SK-N-SH treated with all-trans-retinoic acid at 6 μM for 48 hours (cell line): Measurements from ENCODE around the gene CRIP1.

Source experiments
- ATAC-seq: fragments of 200-7000 bp; cut with Tn5 transposase; 3 replicates; pipeline ENCODE4 v1.9.1; 2020; ENCODE audit warnings: mild to moderate bottlenecking, moderate library complexity
- ARNTL ChIP-seq: fragments of 450-650 bp; formaldehyde crosslinking; IDR thresholded peaks from 2 replicates; pipeline ENCODE4 v1.5.0; 2020; ENCODE audit warnings: low read depth, mild to moderate bottlenecking, moderate library complexity, borderline replicate concordance
- BACH2 ChIP-seq: fragments of 250-450 bp; sonication (Bioruptor Pico); IDR thresholded peaks from 2 replicates; pipeline ENCODE4 v1.9.0; 2021; ENCODE audit warnings: mild to moderate bottlenecking, borderline replicate concordance
- CREB5 ChIP-seq: fragments of 250-450 bp; sonication (Bioruptor Pico); IDR thresholded peaks from 2 replicates; pipeline ENCODE4 v1.5.1; 2020; ENCODE audit warnings: low read depth, mild to moderate bottlenecking, moderate library complexity
- CSDC2 ChIP-seq: fragments of 250-450 bp; sonication (Bioruptor Pico); IDR thresholded peaks from 2 replicates; pipeline ENCODE4 v1.5.0; 2020; ENCODE audit warnings: mild to moderate bottlenecking, moderate library complexity
- ESRRG ChIP-seq: fragments of 250-450 bp; sonication (Bioruptor Pico); IDR thresholded peaks from 2 replicates; pipeline ENCODE4 v1.6.1; 2021; ENCODE audit warnings: mild to moderate bottlenecking
- GLIS3 ChIP-seq: fragments of 250-450 bp; sonication (Bioruptor Pico); IDR thresholded peaks from 2 replicates; pipeline ENCODE4 v1.5.0; 2020; ENCODE audit warnings: mild to moderate bottlenecking, moderate library complexity
- ISL1 ChIP-seq: fragments of 250-450 bp; sonication (Bioruptor Pico); IDR thresholded peaks from 2 replicates; pipeline ENCODE4 v2.1.2; 2022; ENCODE audit warnings: mild to moderate bottlenecking, moderate library complexity
- OSR1 ChIP-seq: fragments of 250-450 bp; sonication (Bioruptor Pico); IDR thresholded peaks from 2 replicates; pipeline ENCODE4 v1.8.0; 2022; ENCODE audit warnings: moderate library complexity, mild to moderate bottlenecking, inconsistent platforms
- POU6F1 ChIP-seq: fragments of 250-450 bp; sonication (Bioruptor Pico); IDR thresholded peaks from 2 replicates; pipeline ENCODE4 v1.8.0; 2021; ENCODE audit warnings: low read depth, mild to moderate bottlenecking, moderate library complexity, borderline replicate concordance
- PPARA ChIP-seq: fragments of 250-450 bp; sonication (Bioruptor Pico); IDR thresholded peaks from 2 replicates; pipeline ENCODE4 v1.5.0; 2020; ENCODE audit warnings: mild to moderate bottlenecking, borderline replicate concordance
- SNAI2 ChIP-seq: fragments of 250-450 bp; sonication (Bioruptor Pico); IDR thresholded peaks from 2 replicates; pipeline ENCODE4 v1.5.0; 2020; ENCODE audit warnings: mild to moderate bottlenecking, moderate library complexity
- TCF4 ChIP-seq: fragments of 250-450 bp; sonication (Bioruptor Pico); IDR thresholded peaks from 2 replicates; pipeline ENCODE4 v1.8.0; 2021; ENCODE audit warnings: mild to moderate bottlenecking, moderate library complexity, borderline replicate concordance
- TSHZ2 ChIP-seq: fragments of 250-450 bp; sonication (Bioruptor Pico); IDR thresholded peaks from 2 replicates; pipeline ENCODE4 v1.5.0; 2020; ENCODE audit warnings: mild to moderate bottlenecking, moderate library complexity
- ZC3H10 ChIP-seq: fragments of 250-450 bp; sonication (Bioruptor Pico); IDR thresholded peaks from 2 replicates; pipeline ENCODE4 v1.5.1; 2021; ENCODE audit warnings: mild to moderate bottlenecking, moderate library complexity
- ZFP3 ChIP-seq: fragments of 250-450 bp; sonication (Bioruptor Pico); IDR thresholded peaks from 2 replicates; pipeline ENCODE4 v1.5.0; 2020; ENCODE audit warnings: mild to moderate bottlenecking, moderate library complexity
- ZNF565 ChIP-seq: fragments of 450-650 bp; formaldehyde crosslinking; conservative IDR thresholded peaks from 2 replicates; pipeline ENCODE4 v1.5.0; 2020; ENCODE audit warnings: low read depth, mild to moderate bottlenecking, moderate library complexity
- ZNF70 ChIP-seq: fragments of 450-650 bp; formaldehyde crosslinking; IDR thresholded peaks from 2 replicates; pipeline ENCODE4 v1.5.0; 2020; ENCODE audit warnings: mild to moderate bottlenecking, moderate library complexity
- ZNF8 ChIP-seq: fragments of 450-650 bp; formaldehyde crosslinking; IDR thresholded peaks from 2 replicates; pipeline ENCODE4 v1.5.0; 2020; ENCODE audit warnings: mild to moderate bottlenecking, moderate library complexity

The CRIP1 gene

GRCh38 chr14:105490267-105490571 is 3.5 kb downstream of the CRIP1 start:
- ATAC-seq = no peak
- TF ChIP-seq OSR1 (CRISPR knock-in tag) = no peak

- TF ChIP-seq TSHZ2 (peak; percentile 88), CSDC2 (CRISPR knock-in tag) (peak; percentile 88; the same call in 1 of the 2 replicates), GLIS3 (CRISPR knock-in tag) (0 out of 2 replicates have a peak, but pooled peaks have one; percentile 53), ZFP3 (CRISPR knock-in tag) (0 out of 2 replicates have a peak, but pooled peaks have one; percentile 25), ZNF70 (no peak), ARNTL (CRISPR knock-in tag) (no peak), POU6F1 (0 out of 2 replicates have a peak, but pooled peaks have one; percentile 26), BACH2 (CRISPR knock-in tag) (peak; percentile 70; the same call in 1 of the 2 replicates), ZNF8 (no peak), CREB5 (CRISPR knock-in tag) (no peak), PPARA (CRISPR knock-in tag) (peak; percentile 64; the same call in 1 of the 2 replicates)
- peak; percentile 85 for ATAC-seq
Observed at GRCh38 chr14:105490572-105491365, 4.1 kb downstream of the CRIP1 start, which contains the start of gene TEDC1. TSS of gene TEDC1 (plus strand) at chr14:105491246. CDS start at chr14:105491376, 130 bp downstream.

GRCh38 chr14:105491366-105491973 is 4.8 kb downstream of the CRIP1 start:
- 0 out of 2 replicates have a peak, but pooled peaks have one; percentile 6 for TF ChIP-seq ZNF565
- TF ChIP-seq CSDC2 (CRISPR knock-in tag) = no peak
- peak; percentile 13 for ATAC-seq

- TF ChIP-seq ZC3H10 (CRISPR knock-in tag) (no peak), BACH2 (CRISPR knock-in tag) (no peak), TCF4 (no peak), ZNF70 (no peak)
- no peak for ATAC-seq
Observed at GRCh38 chr14:105492031-105492970, 5.6 kb downstream of the CRIP1 start.

- no peak for ATAC-seq
- TF ChIP-seq ESRRG (CRISPR knock-in tag) (no peak), BACH2 (CRISPR knock-in tag) (no peak), SNAI2 (CRISPR knock-in tag) (no peak), CSDC2 (CRISPR knock-in tag) (no peak), ISL1 (CRISPR knock-in tag) (no peak), TCF4 (no peak)
Observed at GRCh38 chr14:105492971-105493871, 6.5 kb downstream of the CRIP1 start.
